HG02642 (cell line): ENCODE results near the gene TBXAS1.
"Not testable (repeated sequence)": the region's sequence is repeated elsewhere in the genome, so short reads cannot be mapped to it uniquely, and the experiment has no call there.

ENCODE experiments used
- ATAC-seq: cut with Tn5 transposase; IDR thresholded peaks from one replicate; pipeline ENCODE4 v1.9.1; 2021; ENCODE audit warnings: mild to moderate bottlenecking; ENCODE audit not compliant: unreplicated experiment, poor library complexity

Gene TBXAS1

DNA sequence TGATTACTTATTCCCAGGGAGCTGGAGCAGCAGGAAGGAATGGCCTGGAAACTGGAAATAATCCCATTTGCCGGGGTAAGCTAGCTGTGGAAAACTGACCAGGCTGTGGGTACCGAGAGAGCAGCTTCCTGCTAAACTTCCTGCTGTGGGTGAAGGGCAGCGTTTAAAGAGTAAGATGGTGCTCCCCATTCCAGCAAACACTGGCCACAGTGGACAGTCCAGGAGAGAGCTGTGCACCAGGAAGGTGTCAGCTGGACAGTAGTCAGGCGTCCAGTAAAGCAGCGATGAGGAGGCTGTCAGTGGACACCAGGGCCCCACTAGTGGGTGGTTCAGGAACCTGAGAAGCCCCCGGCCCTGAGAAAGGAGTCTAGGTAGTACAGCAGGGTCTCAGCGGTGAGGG is 55.4 kb downstream of the TBXAS1 start:
- ATAC-seq = no peak

DNA sequence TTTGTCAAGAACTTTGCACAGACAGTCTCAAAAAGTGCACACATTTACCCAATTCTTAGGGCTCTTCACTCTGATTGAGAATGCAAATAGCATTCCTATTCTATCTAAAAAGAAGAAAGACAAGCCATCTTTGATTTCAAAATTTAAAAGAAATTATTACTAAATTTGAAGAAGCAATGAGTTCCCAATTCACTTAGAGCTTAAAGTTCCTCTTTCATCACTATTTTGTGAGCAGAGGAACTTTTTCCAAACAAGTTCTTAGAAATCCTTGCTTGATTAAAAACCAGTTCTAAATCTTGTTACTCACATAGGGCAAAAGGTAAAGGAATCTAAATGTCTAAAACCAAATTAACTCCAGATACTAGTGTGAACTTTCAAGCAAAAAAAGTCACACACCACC is 56.4 kb downstream of the TBXAS1 start:
- ATAC-seq = no peak

DNA sequence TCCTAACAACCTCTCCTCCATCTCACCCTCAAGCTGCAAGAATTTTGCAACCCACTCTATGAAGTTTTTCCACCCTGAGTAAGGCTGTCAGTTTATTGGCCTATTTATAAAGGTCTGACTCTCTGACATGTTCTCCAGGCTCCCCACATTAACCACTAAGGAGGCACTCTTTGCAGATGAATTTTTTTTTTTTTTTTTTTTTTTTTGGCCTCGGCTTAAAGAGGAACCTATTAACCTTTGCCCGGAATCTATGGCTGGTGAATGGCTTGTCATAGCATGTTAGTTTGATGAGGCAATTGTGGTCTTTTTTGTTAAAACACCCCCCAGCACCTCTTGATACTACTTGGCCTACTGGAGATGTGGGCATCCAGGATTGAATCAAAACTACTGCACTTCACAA is 57.1 kb downstream of the TBXAS1 start:
- ATAC-seq = no peak

GRCh38 chr7:139886899-139887298 is 57.8 kb downstream of the TBXAS1 start:
- no peak for ATAC-seq

GRCh38 chr7:139887992-139888481 is 59.0 kb downstream of the TBXAS1 start:
- ATAC-seq = no peak

GRCh38 chr7:139889186-139889871 is 60.3 kb downstream of the TBXAS1 start:
- ATAC-seq = no peak

- ATAC-seq = peak; percentile 12
Observed at GRCh38 chr7:139893461-139893860, 64.4 kb downstream of the TBXAS1 start.

DNA sequence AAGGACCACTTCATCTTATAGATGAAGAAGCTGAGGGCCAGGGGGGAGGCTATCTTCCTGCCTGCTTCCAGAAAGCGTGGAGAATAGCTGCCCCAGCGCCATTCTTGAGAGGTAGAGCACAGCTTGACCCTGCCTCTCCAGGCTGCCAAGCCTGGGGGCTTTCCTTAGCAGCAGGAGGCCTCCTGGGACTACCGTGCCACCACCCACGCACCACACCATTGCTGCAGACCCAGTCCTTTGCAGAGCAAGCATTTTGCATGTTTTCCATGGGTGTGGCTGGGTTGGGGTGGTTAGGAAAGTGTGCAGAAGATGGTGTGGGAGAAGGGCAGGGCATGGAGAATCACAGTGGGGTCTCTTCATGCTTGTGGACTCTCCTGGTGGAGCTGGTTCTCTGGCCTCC is 64.9 kb downstream of the TBXAS1 start:
- ATAC-seq = peak; percentile 83

DNA sequence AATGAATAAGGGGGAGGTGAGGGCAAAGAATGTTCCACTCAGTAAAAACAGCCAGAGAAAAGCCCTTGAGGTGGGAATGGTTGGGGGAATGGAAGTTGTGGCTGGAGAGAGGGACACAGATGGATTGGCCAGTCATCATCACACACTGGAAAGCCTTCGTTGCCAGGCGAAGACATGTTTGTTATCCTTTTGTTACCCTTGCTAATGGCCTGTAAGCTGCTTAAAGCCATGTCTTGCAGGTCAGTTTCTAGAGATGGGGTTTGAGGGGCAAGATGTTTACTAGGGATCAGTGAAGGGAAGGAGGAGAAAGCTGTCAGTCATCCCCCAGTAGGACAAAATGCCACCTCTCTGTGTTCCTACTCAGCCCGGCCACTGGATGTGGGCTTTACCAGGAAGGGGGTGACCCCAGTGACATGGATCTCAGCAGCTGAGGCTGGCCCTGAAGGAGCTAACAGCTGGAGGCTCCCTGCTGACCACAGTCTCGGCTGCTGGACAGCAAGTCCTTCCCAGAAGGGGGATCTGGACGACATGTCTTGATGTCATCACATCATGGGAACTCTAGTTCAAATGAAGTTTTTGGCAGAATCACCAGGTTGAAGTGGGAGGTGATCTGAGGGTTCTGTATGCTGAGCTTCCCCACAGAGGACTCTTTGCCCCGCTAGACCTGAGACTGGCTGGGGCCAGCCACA is 66.2 kb downstream of the TBXAS1 start:
- ATAC-seq = no peak

GRCh38 chr7:139896288-139896687 is 67.2 kb downstream of the TBXAS1 start:
- no peak for ATAC-seq

DNA sequence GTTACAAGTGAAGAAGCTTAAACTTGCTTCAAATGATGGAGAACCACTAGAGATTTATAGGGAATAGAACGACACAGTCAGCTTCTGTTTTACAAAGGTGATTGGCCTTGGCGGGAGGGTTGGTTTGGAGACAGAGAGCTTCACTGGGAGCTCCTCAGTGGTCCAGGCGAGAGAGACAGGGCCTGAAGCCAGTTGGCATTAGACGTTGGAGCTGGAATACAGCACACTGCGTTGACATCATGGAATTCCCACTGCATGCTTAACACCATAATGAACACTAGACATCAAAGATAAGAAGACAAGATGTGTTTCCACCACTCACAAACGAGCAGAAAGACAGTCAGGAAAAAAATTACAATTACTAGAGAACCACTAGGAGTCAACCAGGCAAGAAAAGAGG is 67.8 kb downstream of the TBXAS1 start:
- no peak for ATAC-seq

- ATAC-seq = no peak
Observed at GRCh38 chr7:139897422-139898090, 68.5 kb downstream of the TBXAS1 start.

GRCh38 chr7:139898483-139898882 is 69.4 kb downstream of the TBXAS1 start:
- no peak for ATAC-seq

DNA sequence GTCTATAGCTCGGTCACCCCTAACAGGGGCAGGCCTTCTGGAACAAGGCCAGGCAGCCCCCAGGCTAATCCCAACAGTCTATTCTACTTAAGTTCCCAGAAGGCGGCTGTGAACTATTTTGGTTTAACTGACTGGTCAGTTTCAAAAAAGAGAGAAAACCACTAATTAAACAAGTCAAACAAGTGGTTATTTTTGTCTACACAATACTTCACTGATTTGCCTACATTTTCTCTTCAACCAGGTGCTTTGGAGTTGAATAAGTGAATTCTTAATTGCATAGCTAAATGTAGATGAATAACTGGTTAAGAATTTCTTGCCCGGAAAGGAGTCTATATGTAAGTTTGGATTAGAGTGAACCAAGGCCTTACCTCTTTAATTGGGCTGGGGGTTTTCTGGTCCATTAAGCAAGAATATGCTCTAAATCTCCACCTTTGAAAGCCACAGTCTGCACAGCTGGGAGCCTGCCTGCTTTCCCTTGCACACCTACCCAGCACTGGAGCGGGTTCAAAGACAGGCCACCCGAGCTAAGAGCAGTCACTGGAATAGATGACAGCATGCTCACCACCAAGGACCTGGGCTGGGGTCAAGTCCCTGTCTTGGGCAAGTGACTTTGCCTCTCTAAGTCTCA is 70.4 kb downstream of the TBXAS1 start:
- no peak for ATAC-seq

- ATAC-seq = no peak
Observed at GRCh38 chr7:139900326-139900725, 71.3 kb downstream of the TBXAS1 start.

DNA sequence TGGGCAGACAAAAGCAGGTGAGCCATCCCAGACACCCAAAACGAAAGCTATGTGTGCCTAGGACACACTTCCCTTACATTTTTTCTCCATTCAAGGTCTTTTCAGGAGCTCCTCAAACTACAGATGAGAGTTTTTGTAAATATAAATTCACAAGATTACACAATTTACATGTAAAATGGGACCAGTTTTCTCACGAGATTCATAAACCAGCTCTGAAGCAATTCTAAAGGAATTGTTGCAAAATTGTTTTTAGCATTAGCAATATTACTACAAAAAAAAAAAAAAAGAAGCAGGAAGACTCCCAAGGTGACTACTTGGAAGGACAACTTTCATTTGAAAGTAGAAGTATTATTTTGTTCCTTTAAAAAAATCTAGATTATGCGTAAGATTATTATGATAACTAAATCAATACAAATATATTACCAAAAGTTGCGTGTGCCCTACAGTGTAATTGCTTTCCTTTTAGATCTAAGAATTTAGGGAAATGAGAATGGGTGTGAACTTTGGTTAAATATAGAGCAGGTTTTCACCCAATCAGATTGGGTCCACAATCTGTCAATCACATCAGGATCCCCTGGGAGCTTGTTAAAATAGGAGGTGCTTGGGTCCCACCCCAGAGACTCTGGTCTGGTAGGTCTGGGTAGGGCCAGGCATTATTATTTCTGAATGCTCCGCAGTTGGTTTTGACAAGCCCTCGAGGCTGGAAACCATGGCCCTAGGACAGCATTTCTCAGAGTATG is 72.2 kb downstream of the TBXAS1 start:
- no peak for ATAC-seq

DNA sequence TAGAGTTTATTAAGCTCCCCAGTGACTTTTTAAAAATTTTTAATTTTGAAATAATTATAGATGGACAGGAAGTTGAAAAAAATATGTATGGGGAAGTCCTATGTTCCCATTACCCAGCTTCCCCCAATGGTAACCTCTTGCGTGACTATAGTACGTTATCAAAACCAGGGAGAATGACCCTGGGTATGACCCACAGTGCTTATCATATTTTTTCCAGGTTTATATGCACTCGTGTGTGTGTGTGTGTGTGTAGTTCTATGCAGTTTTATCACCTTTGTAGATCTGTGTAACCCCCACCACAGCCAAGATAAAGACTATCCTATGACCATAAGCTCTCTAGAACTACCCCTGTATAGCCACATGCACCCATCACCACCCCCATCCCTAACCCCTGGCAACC is 72.8 kb downstream of the TBXAS1 start:
- ATAC-seq = no peak

- ATAC-seq = no peak
Observed at GRCh38 chr7:139902436-139903102, 73.5 kb downstream of the TBXAS1 start.

DNA sequence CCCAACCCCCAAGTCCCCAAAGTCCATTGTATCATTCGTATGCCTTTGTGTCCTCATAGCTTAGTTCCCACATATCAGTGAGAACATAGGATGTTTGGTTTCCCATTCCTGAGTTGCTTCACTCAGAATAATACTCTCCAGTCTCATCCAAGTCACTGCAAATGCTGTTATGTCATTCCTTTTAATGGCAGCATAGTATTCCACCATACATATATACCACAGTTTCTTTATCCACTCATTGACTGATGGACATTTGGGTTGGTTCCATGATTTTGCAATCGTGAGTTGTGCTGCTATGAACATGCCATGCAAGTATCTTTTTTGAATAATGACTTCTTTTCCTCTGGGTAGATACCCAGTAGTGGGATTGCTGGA is 74.0 kb downstream of the TBXAS1 start:
- ATAC-seq = not testable (repeated sequence)

- ATAC-seq = no peak
Observed at GRCh38 chr7:139906879-139907278, 77.8 kb downstream of the TBXAS1 start.
